IMR-90 (cell line): ENCODE data around the gene OPCML. TPM values are rescaled to one million over a fixed set of nuclear protein-coding genes. Genes with fewer than 3 reads are reported as not detected.

Experiments used
- ATAC-seq: fragments of 200-7000 bp; cut with Tn5 transposase; 2 replicates; pipeline ENCODE4 v1.9.1; 2020; ENCODE audit warnings: low read depth, mild to moderate bottlenecking, moderate library complexity
- BruUV-seq: library from RNA; stranded (reverse); fragments of 400-500 nt; replicated peaks from 2 replicates; lab custom pipeline; 2021; lab: Mats Ljungman, UMichigan
- CTCF ChIA-PET: fragments of 300-600 bp; formaldehyde crosslinking; extraction: SDS; loops from one replicate; lab custom pipeline; 2021; ENCODE audit warnings: antibody characterized with exemption; lab: Yijun Ruan, JAX
- POLR2A ChIA-PET: fragments of 300-600 bp; sonication (Branson Sonifier 250); formaldehyde crosslinking; loops from one replicate; lab custom pipeline; 2022; ENCODE audit warnings: antibody characterized with exemption; ENCODE audit not compliant: unreplicated experiment; lab: Charles Lee
- DNase-seq: peaks from one replicate; pipeline ENCODE4 v3.0.0; 2013
- H2AFZ ChIP-seq: replicated peaks from 2 replicates; pipeline ENCODE3; 2013; ENCODE audit warnings: low read length, mild to moderate bottlenecking; ENCODE audit not compliant: poor library complexity
- H2AK5ac ChIP-seq: 2 replicates; pipeline ENCODE4 v1.6.1; 2013; ENCODE audit warnings: low read depth, low read length, inconsistent platforms
- H2AK9ac ChIP-seq: replicated peaks from 2 replicates; pipeline ENCODE3; 2013; ENCODE audit warnings: mild to moderate bottlenecking, low read depth, low read length, moderate library complexity; ENCODE audit not compliant: poor library complexity
- H2BK120ac ChIP-seq: 2 replicates; pipeline ENCODE4 v1.6.1; 2013; ENCODE audit warnings: low read depth, low read length, inconsistent platforms
- H2BK15ac ChIP-seq: 3 replicates; pipeline ENCODE4 v1.6.1; 2013; ENCODE audit warnings: low read depth, low read length, inconsistent platforms
- H2BK20ac ChIP-seq: 2 replicates; pipeline ENCODE4 v1.6.1; 2013; ENCODE audit warnings: low read depth, mild to moderate bottlenecking, inconsistent platforms, low read length, moderate library complexity
- H2BK5ac ChIP-seq: 2 replicates; pipeline ENCODE4 v1.6.1; 2013; ENCODE audit warnings: mild to moderate bottlenecking, low read depth, low read length, inconsistent platforms; ENCODE audit not compliant: poor library complexity, severe bottlenecking
- H3K14ac ChIP-seq: replicated peaks from 2 replicates; pipeline ENCODE4 v1.6.1; 2013; ENCODE audit warnings: low read depth, low read length, inconsistent platforms
- H3K18ac ChIP-seq: 2 replicates; pipeline ENCODE4 v1.6.1; 2013; ENCODE audit warnings: low read depth, low read length, control low read depth
- H3K23ac ChIP-seq: 2 replicates; pipeline ENCODE4 v1.6.1; 2013; ENCODE audit warnings: low read depth, low read length, inconsistent platforms
- H3K27ac ChIP-seq: 2 replicates; pipeline ENCODE4 v1.5.1; 2013; ENCODE audit warnings: mild to moderate bottlenecking, control low read depth, low read length; ENCODE audit not compliant: insufficient read depth
- H3K27me3 ChIP-seq: 2 replicates; pipeline ENCODE4 v1.6.1; 2013; ENCODE audit warnings: low read length; ENCODE audit not compliant: control insufficient read depth, insufficient read depth
- H3K36me3 ChIP-seq: 2 replicates; pipeline ENCODE4 v1.6.1; 2013; ENCODE audit warnings: low read length, mixed read lengths; ENCODE audit not compliant: control insufficient read depth, insufficient read depth
- H3K4ac ChIP-seq: 2 replicates; pipeline ENCODE4 v1.6.1; 2013; ENCODE audit warnings: low read depth, low read length, inconsistent platforms
- H3K4me1 ChIP-seq: 2 replicates; pipeline ENCODE4 v1.6.1; 2013; ENCODE audit warnings: low read length, mixed read lengths; ENCODE audit not compliant: control insufficient read depth, insufficient read depth
- H3K4me2 ChIP-seq: 2 replicates; pipeline ENCODE4 v1.6.1; 2013; ENCODE audit warnings: low read depth, mild to moderate bottlenecking, control low read depth, low read length, moderate library complexity
- H3K4me3 ChIP-seq: 2 replicates; pipeline ENCODE4 v1.5.1; 2013; ENCODE audit warnings: low read depth, mild to moderate bottlenecking, control low read depth, low read length, moderate library complexity; ENCODE audit not compliant: insufficient read depth
- H3K56ac ChIP-seq: 2 replicates; pipeline ENCODE4 v1.6.1; 2013; ENCODE audit warnings: low read length, inconsistent platforms; ENCODE audit not compliant: insufficient read depth; ENCODE audit errors: extremely low read depth
- H3K79me1 ChIP-seq, 2 experiments: 2 replicates each; pipeline ENCODE4 v1.6.1; 2013; ENCODE audit warnings: low read length in 2 of 2, inconsistent platforms in 1 of 2, low read depth in 1 of 2
- H3K9ac ChIP-seq: 2 replicates; pipeline ENCODE4 v1.6.1; 2013; ENCODE audit warnings: low read depth, low read length, control low read depth
- H3K9me1 ChIP-seq: 2 replicates; pipeline ENCODE4 v1.6.1; 2013; ENCODE audit warnings: low read length, inconsistent platforms; ENCODE audit not compliant: insufficient read depth
- H3K9me3 ChIP-seq: 2 replicates; pipeline ENCODE4 v1.6.1; 2013; ENCODE audit warnings: low read length; ENCODE audit not compliant: control insufficient read depth, insufficient read depth
- H4K20me1 ChIP-seq: 2 replicates; pipeline ENCODE4 v1.6.1; 2013; ENCODE audit warnings: low read length, inconsistent platforms; ENCODE audit not compliant: insufficient read depth
- H4K5ac ChIP-seq: 2 replicates; pipeline ENCODE4 v1.6.1; 2013; ENCODE audit warnings: mild to moderate bottlenecking, low read depth, low read length, control low read depth
- H4K8ac ChIP-seq, 2 experiments: 2 replicates each; pipeline ENCODE4 v1.6.1; 2013; ENCODE audit warnings: low read depth in 2 of 2, low read length in 2 of 2, control low read depth in 1 of 2, inconsistent platforms in 1 of 2
- H4K91ac ChIP-seq: 2 replicates; pipeline ENCODE4 v1.6.1; 2013; ENCODE audit warnings: low read depth, low read length, inconsistent platforms; ENCODE audit not compliant: insufficient read depth
- MAFK ChIP-seq: IDR thresholded peaks from 2 replicates; pipeline ENCODE4 v1.6.1; 2012; ENCODE audit warnings: low read depth, low read length, improper control_type of control experiment
- WGBS, 2 experiments: methylation state at CpG; one replicate each; pipeline versions ENCODE4 v1.1.5 to v1.1.7; 2013; ENCODE audit warnings: missing lambda C conversion rate in 2 of 2; ENCODE audit not compliant: insufficient read length in 1 of 2; ENCODE audit errors: extremely low coverage in 2 of 2; 5-methylcytosine and 5-hydroxymethylcytosine counted together
- dilution Hi-C: fragments of 300-500 bp; cut with HindIII; formaldehyde crosslinking; loops from one replicate; pipeline ENCODE4 v1.14.3; 2018; ENCODE audit warnings: low sequenced_read_pairs; ENCODE audit not compliant: unreplicated experiment
- in situ Hi-C: fragments of 300-500 bp; cut with MboI; formaldehyde crosslinking; loops from 3 replicates; pipeline ENCODE4 v1.14.3; 2019; ENCODE audit warnings: low sequenced_read_pairs, inconsistent platforms, mixed read lengths
- intact Hi-C: fragments of 100-400 bp; cut with micrococcal nuclease; formaldehyde crosslinking; loops from 2 replicates; pipeline ENCODE4 v1.10.0; 2022
- polyA plus RNA-seq, 3 experiments: library from polyadenylated mRNA; depleted of rRNA; stranded (reverse); fragments of >200 nt; gene quantifications; 2 replicates each; pipeline ENCODE4 v1.2.3, GENCODE V29; 2012; ENCODE audit warnings: low replicate concordance in 1 of 3
- total RNA-seq: library from RNA; depleted of rRNA; stranded (reverse); fragments of >200 nt; gene quantifications from 2 replicates; pipeline ENCODE4 v1.2.3, GENCODE V29; 2012
- TF ChIP-seq, protein P1 (sequence below): conservative IDR thresholded peaks from 2 replicates; pipeline ENCODE4 v1.5.1; 2012; ENCODE audit warnings: mild to moderate bottlenecking, low read depth, low read length, improper control_type of control experiment

Gene OPCML
- total and polyA plus RNA-seq, 2 of the 4 experiments (the other 2 are of a cell fraction) = under 0.01 to 2.6 TPM

DNA sequence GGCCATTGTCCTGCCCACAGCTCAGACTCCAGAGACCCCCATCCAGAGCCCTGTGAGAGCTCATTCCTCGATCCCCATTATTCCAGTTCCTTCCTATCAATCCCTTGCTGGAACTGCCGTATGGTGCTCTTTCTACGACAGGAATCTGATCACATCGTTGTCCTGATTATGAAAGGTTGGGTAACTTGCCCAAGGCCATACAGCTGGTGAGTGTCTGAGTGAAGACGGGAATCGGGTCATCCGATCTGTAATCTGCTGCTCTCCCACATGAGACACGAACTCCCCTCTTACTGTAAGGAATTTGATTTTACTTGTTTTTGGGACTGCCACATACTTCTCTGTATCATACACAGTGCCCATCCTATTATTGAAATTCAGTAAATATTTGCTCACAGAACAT, 149.1 kb downstream of the OPCML start:
- Histone ChIP-seq H4K20me1 (no peaks in the 10 kb centered on the region), H4K91ac (no peak overlapping the region), H3K9me1 (no peaks in the 10 kb centered on the region), H2AK9ac (no peak overlapping the region), H3K4me1 (no peaks in the 10 kb centered on the region), H2BK20ac (no peak overlapping the region), H3K56ac (no peak overlapping the region), H2AK5ac (no peak overlapping the region), H3K4me3 (no peak overlapping the region), H3K23ac (no peak overlapping the region), H3K4ac (no peak overlapping the region), H3K79me1 (no peaks in the 10 kb centered on the region), H3K9me3 (peaks cover 48% of the 10 kb centered on the region), H3K18ac (no peak overlapping the region), H3K9ac (no peak overlapping the region), H3K4me2 (no peak overlapping the region), H3K27ac (no peak overlapping the region), H3K14ac (no peak overlapping the region), H2BK120ac (no peak overlapping the region), H4K8ac (no peak overlapping the region), H3K27me3 (no peaks in the 10 kb centered on the region), H2BK15ac (no peak overlapping the region), H3K36me3 (no peaks in the 10 kb centered on the region), H4K5ac (no peak overlapping the region), H2AFZ (no peak overlapping the region), H2BK5ac (no peak overlapping the region)
- ATAC-seq (no peak), DNase-seq (no peak)
- POLR2A ChIA-PET = no interaction called here
- TF ChIP-seq, protein P1, sequence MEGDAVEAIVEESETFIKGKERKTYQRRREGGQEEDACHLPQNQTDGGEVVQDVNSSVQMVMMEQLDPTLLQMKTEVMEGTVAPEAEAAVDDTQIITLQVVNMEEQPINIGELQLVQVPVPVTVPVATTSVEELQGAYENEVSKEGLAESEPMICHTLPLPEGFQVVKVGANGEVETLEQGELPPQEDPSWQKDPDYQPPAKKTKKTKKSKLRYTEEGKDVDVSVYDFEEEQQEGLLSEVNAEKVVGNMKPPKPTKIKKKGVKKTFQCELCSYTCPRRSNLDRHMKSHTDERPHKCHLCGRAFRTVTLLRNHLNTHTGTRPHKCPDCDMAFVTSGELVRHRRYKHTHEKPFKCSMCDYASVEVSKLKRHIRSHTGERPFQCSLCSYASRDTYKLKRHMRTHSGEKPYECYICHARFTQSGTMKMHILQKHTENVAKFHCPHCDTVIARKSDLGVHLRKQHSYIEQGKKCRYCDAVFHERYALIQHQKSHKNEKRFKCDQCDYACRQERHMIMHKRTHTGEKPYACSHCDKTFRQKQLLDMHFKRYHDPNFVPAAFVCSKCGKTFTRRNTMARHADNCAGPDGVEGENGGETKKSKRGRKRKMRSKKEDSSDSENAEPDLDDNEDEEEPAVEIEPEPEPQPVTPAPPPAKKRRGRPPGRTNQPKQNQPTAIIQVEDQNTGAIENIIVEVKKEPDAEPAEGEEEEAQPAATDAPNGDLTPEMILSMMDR = no peak
- no peak for TF ChIP-seq MAFK
- dilution Hi-C loops (no loop called here), intact Hi-C loops (no loop called here), in situ Hi-C loops (no loop called here)
- BruUV-seq = no TSS peak
- CTCF ChIA-PET = no interaction called here
- WGBS, 2 experiments = no CpG with 5 or more reads among the region's 8 CpGs
